Esophagus muscularis mucosa (tissue), 4 donors: ENCODE measurements around the gene YPEL4.

Source experiments
- EP300 ChIP-seq: sonication (generic); formaldehyde crosslinking; IDR thresholded peaks from one replicate; pipeline ENCODE4 v1.6.1; 2017; ENCODE audit warnings: antibody characterized with exemption
- POLR2A ChIP-seq: fragments of 450-650 bp; IDR thresholded peaks from one replicate; pipeline ENCODE4 v1.6.1; 2017; ENCODE audit warnings: antibody characterized with exemption, moderate library complexity, mild to moderate bottlenecking, low read depth
- POLR2AphosphoS5 ChIP-seq, 2 donors: sonication (generic); formaldehyde crosslinking; IDR thresholded peaks; one replicate each; pipeline ENCODE4 v1.6.1; 2017; ENCODE audit warnings: antibody characterized with exemption in 2 of 2
- TF ChIP-seq, protein P1 (sequence below), 3 experiments: fragments of 200-600 bp in 2 of 3; fragments of 450-650 bp in 1 of 3; sonication (generic) in 2 of 3; IDR thresholded peaks; one replicate each; pipeline ENCODE4 v1.5.1; 2017 to 2019; ENCODE audit warnings: antibody characterized with exemption in 3 of 3, mild to moderate bottlenecking in 2 of 3, moderate library complexity in 1 of 3

DNA sequence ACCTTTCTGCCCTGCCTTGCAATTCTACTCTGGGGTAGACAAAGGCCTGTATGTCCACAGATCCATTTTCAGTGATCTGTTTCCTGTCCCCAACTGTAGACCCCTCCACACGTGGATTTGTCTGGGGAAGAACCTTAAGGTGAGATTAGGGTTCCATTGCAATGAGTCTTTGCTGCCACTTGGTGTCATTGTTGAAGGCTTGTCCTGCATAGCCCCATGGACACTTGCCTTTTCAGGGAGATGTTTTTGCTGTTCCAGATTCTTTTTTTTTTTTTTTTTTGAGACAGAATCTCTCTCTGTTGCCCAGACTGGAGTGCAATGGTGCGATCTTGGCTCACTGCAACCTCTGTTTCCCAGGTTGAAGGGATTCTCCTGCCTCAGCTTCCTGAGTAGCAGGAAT lies 30.4 kb downstream of the YPEL4 start:
- TF ChIP-seq POLR2A (no peak), POLR2AphosphoS5 (IDR thresholded peaks at IDR 0.05) (no peak), EP300 (no peak)
- TF ChIP-seq, protein P1, sequence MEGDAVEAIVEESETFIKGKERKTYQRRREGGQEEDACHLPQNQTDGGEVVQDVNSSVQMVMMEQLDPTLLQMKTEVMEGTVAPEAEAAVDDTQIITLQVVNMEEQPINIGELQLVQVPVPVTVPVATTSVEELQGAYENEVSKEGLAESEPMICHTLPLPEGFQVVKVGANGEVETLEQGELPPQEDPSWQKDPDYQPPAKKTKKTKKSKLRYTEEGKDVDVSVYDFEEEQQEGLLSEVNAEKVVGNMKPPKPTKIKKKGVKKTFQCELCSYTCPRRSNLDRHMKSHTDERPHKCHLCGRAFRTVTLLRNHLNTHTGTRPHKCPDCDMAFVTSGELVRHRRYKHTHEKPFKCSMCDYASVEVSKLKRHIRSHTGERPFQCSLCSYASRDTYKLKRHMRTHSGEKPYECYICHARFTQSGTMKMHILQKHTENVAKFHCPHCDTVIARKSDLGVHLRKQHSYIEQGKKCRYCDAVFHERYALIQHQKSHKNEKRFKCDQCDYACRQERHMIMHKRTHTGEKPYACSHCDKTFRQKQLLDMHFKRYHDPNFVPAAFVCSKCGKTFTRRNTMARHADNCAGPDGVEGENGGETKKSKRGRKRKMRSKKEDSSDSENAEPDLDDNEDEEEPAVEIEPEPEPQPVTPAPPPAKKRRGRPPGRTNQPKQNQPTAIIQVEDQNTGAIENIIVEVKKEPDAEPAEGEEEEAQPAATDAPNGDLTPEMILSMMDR (IDR thresholded peaks at IDR 0.05): no peak
